DMS79 treated with DMSO at 0.1 percent for 48 hours (cell line): Measurements from ENCODE around the gene EBF4.

Experiments
- DNase-seq: peaks from one replicate; lab custom pipeline; 2025; lab: John Stamatoyannopoulos, UW

Gene EBF4

DNA sequence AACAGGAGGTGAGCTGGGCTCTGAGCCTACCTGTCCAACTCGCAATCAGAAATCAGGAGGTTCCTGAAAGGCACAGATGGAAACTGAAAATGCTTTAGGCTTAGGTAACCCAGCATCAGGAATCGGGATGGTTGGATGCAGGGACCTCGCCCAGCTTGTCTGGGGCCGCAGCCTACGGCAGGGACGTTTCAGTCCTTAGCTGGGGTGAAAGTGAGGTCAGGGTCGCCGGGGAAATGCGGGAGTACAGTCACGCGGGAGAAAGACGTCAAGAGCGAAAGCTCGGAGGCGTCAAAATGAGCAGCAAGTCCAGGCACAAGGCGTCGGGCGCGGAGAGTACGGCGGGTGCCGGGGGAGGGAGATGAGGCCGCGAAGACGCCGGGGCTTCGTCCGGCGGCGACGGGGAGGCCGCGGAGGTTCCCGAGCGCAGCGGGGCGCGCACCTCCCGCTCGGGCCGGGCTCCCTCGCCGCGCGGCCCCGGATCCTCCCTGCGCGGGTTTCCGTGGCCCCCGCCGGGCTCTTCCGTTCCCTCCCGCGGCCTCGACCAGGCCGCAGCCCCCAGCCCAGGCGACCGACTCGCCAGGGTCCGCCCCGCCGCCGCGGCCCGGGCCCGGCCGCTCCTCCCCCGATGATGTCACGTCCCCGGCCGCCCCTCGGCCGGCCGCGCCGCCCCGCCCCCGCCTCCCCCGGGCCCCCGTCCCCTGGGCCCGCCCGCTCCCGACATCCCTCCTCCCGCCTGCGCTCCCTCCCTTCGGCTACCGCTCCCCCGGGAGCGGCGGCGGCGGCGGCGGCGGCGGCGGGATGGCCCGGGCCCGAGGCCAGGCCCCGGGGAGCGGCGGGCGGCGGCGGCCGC is at the start of gene EBF4:
EBF4 (plus strand) TSS at position 745 of the 850 bp plus-strand sequence. CDS start 866 bp downstream, outside the sequence.
- peak; percentile 22 for DNase-seq

DNA sequence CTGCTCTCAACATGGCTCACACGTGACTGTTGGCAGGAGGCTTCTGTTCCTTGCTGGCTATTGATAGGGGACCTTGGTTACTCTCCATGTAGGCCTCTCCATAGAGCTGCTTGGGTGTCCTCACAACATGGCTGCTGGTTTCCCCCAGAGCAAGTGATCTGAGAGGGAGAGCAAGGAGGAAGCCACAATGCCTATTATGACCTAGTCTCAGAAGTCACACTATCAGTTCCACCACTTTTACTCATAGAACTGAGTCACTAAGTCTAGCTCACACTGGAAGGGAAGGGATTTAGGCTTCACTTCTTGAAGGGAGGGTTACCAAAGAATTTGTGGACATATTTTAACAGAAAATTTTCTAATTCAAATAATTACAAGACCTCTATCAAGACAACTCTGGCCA is 48.9 kb upstream of the EBF4 start:
- DNase-seq = no peak

GRCh38 chr20:2651772-2652723 is 40.5 kb upstream of the EBF4 start, which contains the start of gene NOP56:
Gene NOP56 (plus strand): TSS chr20:2652632. CDS start chr20:2652661, 29 bp downstream.
- DNase-seq = peak; percentile 70

DNA sequence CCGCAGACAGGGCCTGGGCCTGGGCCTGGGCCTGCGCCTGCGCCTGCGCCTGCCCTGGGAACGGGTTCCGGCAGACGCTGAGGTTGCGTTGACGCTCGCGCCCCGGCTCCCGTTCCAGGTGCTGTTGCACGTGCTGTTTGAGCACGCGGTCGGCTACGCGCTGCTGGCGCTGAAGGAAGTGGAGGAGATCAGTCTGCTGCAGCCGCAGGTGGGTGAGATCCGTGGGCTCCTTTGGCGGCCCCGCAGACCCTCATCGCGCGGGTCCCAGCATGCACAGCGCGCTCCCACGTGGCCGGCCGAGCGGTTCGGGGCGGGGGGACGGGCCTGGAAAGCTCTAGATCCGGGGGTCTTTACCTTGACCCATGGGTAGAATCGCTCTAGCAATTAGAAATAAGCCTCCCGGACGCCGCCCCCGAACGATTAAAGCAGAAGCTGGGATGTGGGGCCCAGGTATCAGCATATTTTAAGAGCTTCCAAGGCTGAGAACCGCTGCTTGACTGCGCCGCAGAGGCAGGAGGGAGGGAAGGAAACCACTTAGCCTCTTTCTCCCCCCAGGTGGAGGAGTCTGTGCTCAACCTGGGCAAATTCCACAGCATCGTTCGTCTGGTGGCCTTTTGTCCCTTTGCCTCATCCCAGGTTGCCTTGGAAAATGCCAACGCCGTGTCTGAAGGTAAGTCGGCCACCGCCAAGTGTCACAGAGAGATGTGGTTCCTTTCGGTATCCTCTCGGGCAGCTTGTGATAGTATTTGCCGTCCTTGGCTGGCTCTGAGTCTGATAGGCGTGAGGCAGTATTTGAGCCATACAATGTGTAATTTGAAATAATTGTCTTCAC is 39.6 kb upstream of the EBF4 start:
- peak; percentile 36 for DNase-seq

GRCh38 chr20:2653556-2654383 is 38.8 kb upstream of the EBF4 start:
- no peak for DNase-seq

DNA sequence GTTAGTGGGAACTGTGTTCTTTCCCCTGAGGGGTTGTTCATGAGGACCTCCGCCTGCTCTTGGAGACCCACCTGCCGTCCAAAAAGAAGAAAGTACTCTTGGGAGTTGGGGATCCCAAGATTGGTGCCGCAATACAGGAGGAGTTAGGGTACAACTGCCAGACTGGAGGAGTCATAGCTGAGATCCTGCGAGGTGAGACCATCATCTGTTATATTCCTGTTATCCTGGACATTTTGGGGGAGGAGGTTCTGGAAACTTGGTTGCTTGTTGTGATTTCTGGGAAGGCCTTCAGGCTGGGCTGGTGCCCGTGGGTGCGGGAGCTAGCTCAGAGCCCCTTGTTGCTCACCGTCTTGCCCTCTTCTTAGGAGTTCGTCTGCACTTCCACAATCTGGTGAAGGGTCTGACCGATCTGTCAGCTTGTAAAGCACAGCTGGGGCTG is 38.2 kb upstream of the EBF4 start:
- no peak for DNase-seq

- DNase-seq = no peak
These were observed 37.7 kb upstream of the EBF4 start for GRCh38 chr20:2654831-2655230.

DNA sequence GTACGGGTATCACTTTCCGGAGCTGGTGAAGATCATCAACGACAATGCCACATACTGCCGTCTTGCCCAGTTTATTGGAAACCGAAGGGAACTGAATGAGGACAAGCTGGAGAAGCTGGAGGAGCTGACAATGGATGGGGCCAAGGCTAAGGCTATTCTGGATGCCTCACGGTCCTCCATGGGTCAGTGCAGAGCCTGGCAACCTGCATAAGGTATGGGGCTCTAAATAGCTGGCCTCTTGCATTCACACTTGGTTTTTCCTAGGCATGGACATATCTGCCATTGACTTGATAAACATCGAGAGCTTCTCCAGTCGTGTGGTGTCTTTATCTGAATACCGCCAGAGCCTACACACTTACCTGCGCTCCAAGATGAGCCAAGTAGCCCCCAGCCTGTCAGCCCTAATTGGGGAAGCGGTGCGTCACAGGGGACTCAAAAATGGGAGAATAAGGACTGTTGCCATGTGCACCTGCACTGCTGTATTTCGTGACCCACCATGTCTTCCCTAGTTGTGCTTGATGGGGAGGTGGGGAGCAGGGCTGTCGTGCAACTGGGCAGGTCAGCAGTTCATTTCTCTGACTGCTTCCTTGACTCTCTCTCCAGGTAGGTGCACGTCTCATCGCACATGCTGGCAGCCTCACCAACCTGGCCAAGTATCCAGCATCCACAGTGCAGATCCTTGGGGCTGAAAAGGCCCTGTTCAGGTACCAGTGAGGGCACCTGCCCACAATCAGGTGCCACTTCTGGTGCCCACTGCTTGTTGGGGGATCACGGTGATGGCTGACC is 37.1 kb upstream of the EBF4 start:
- DNase-seq = no peak

DNA sequence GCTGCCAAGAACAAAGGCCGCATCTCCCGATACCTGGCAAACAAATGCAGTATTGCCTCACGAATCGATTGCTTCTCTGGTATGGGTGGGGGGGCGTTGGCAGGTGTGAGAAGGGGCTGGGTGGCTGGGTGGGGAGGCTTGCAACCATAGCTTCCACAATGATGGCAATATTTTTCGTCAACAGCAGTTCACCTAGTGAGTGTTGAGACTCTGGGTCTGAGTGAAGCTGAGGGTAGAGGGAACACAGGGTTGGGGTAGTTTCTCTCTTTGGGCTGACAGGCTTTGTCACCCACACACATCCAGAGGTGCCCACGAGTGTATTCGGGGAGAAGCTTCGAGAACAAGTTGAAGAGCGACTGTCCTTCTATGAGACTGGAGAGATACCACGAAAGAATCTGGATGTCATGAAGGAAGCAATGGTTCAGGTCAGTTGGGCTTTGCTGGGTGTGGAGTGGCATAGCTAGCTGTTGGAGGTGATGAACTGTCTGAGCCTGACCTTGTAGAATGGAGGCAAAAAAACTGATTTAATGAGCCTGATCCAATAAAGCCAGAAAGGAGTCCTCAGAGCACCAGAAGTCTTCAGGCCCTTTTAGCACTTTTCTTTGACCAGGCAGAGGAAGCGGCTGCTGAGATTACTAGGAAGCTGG is 36.0 kb upstream of the EBF4 start:
- no peak for DNase-seq

DNA sequence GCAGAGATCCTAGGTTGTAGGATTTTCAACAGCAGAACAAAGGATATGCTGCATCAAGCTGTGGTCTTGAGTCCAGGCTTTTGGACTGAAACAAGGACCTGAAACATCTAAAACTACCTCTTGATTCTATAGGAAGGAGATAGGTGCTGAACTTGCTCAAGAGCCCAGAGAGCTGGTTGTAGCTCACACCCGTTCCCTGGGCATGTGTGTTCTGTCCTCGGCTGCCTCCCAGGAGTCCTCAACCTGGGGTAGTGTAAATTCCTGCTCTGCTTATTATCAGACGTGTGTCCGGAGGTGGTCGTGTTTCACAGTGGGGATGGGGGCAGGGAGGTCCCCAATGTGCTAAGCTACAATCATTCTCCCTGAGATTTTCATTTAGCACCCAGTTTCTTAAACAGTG is 35.3 kb upstream of the EBF4 start:
- DNase-seq = no peak

DNA sequence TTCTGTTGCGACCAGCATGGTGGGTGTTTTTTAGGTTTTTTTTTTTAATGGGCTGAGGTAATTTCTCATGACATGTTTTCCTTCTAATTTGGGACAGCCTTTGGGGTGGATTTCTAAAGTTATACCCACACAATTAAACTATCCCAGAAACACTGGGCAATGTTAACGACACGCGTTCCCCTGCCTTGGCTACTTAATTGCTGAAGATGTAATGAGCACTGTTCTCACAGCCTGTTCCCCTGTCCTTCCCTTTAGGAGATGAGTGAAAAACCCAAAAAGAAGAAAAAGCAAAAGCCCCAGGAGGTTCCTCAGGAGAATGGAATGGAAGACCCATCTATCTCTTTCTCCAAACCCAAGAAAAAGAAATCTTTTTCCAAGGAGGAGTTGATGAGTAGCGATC is 34.9 kb upstream of the EBF4 start:
- DNase-seq = no peak

DNA sequence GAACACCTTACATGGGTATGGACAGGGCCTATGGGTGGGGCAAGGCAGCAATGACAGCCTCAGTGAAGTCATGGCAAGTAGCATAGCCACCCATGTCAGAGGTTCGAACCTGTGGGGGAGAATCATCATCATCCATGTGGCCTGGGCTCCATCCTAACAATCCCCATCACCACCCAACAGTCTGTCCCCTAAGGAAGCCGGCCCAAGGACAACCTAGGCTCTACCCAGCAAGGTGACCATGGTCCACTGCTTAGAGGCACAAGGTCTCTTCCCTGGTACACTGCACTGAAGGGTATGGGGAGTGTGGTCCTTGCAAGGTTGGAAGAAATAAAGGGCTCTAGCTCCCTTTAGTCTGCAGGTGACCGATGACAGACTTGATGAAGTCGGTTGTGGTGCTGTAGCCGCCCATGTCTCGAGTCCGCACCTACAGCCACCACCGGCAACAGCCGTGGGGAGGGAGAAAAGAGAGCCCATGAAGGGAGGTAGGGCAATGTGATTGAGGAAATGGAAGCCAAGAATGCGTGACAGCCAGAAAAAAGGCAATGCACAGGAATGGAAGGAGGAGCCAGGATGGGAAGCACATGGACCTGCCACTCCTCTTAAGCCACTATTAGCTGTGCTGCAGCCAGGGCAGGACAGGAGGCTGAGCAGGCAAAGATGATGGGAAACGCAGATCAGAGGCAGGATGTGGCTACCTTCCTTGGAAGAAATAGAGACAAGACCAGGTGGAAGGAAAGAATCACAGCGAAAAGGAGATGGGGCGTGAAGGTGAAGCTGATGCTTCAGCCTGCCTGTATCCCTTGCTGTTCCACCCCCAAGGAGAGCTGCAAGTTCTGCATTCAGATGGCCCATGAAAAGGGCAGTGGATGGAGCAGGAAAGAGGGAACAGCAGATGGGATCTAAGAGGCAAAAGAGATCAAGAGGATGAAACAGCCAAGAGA is 33.9 kb upstream of the EBF4 start:
- no peak for DNase-seq

GRCh38 chr20:2659547-2659946 is 33.0 kb upstream of the EBF4 start:
- DNase-seq = no peak

DNA sequence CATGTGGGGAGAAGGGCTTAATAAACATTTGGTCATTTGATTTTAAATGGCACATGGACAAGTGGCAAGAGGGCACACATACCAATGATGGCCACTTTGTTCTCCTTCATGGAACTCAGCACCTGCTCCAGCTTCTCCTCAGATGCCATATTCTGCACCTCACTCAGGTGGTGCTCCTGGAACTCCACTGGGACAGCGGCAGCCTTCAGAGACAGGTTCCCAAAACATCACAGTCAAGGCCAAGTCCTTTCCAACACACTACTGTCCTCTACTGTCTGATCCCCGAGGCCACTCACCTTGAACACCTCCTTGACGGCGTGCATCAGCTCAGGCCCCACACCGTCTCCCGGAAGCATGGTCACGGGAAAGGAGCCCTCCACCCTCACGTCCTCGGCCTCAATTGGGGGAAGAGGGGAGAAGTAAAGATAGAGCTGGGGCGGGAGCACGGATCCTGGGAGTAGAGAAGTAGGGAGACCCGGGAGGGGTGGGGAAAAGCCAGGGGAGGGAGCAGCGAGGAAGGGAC is 29.2 kb upstream of the EBF4 start:
- no peak for DNase-seq

GRCh38 chr20:2663887-2664719 is 28.5 kb upstream of the EBF4 start, which contains the start of gene IDH3B:
Gene IDH3B (minus strand): TSS chr20:2664216. CDS start chr20:2664188, 28 bp downstream.
- DNase-seq = peak; percentile 84

DNA sequence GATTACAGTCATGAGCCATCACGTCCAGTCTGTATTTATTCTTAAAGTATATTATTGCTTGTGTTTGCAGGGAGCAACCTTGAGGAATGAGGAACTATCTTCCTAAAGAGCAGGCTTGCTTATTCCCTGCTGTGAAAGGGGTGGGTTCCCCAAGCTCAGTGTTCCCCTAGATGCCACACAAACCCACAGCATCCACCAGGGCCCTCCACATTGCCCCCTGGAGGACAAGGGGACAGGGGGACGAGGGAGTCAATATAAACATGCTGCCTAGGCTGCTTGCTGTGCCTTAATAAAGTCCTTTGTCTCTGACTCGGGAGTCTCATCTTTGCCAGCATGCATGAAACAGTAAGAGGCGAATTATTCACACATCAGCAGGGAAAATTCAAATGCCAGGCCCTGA is 20.6 kb upstream of the EBF4 start:
- no peak for DNase-seq

DNA sequence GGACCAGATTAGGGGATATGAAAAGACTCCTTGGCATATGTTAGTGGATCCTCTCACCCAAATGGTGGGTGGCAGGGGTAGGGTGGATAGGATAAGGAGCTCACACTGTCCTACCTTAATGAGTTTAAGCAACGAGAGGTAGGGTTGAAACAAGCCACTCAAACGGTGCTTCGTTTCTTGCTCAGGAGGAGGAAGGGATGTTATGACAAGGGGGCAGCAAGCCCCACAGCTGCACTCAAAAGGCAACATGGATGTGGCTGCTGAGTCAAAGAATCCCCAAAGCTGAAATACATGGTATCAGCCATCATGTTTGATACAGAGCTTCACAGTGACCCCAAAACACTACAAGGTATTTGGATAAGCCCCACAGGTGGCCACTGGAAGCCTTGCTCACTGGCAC is 20.1 kb upstream of the EBF4 start:
- DNase-seq = no peak
